Measurements from ENCODE around the gene WDR59.
"Not testable (repeated sequence)": the region's sequence is repeated elsewhere in the genome, so short reads cannot be mapped to it uniquely, and the experiment has no call there.

WDR59 gene

DNA sequence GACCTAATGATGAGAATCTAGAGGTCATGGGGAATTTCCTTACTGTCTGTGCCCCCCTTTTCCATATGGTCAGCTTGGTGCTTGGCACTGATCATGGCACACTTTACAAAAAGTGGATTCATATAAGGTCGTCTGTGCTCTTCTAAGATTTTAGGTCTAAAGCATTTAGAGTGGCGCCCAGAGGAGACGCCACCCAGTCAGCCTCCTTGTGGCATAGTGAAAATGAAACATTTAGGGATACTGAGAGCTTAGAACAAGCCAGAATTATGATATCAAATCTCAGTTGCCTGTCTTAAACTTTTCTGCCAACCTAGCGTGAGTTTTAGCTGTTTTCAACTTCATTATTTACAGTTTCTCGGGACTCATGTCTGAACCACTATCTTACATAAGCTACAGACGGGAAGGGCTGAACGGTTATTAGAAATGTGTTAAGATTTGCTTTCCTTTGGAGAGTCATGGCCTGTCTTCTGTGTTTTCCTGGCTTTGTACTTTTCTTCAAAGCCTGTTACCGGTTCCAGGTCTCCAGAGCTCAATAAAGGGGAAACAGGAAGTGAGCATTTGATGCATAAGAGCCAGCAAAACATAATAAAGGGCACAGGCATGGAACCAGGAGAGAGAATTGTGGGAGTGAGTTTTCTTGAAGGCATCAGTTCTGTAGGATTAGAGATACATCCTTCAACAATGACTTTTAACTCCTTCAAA is 27.6 kb upstream of the WDR59 start:
- DNase-seq, result peak in 1 of 2 experiments; percentile 17

- peak; percentile 64 to 69 for DNase-seq
Measured at GRCh38 chr16:75011634-75012307, 26.8 kb upstream of the WDR59 start.

DNA sequence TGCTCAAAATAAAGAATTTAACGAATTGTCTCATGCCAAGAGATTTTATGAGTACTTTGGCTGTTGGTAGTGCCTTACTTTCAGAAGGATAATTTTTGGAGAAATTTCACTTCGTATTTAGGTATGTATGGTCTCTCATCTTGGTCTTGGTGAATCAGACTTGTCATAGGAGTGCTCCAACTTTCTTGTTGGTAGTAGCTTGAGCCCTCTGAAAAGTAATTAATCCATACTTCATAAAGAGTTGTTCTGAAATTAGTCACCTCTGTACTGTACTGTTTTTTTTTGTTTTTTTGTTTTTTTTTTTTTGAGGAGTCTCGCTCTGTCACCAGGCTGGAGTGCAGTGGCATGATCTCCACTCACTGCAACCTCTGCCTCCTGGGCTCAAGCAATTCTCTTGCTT is 25.5 kb upstream of the WDR59 start:
- no peak for DNase-seq

- no peak for DNase-seq
Measured at GRCh38 chr16:75007443-75007842, 22.5 kb upstream of the WDR59 start.

DNA sequence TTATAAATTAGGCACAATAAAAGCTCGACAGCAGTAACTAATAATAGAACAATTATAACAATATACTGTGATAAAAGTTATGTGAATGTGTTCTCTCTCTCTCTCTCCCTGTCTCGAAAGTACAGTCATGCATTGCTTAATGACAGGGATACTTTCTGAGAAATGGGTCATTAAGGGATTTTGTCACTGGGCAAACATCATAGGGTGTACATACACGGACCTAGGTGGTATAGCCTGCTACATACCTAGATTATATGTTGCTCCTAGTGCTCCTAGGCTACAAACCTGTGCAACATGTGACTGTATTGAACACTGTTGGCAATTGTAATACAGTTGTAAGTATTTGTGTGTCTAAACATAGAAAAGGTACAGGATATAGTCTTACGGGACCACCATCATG is 20.8 kb upstream of the WDR59 start:
- no peak for DNase-seq

- no peak for DNase-seq
Measured at GRCh38 chr16:75004460-75004859, 19.5 kb upstream of the WDR59 start.

- DNase-seq, result no peak
Measured at GRCh38 chr16:75003931-75004330, 19.0 kb upstream of the WDR59 start.

DNA sequence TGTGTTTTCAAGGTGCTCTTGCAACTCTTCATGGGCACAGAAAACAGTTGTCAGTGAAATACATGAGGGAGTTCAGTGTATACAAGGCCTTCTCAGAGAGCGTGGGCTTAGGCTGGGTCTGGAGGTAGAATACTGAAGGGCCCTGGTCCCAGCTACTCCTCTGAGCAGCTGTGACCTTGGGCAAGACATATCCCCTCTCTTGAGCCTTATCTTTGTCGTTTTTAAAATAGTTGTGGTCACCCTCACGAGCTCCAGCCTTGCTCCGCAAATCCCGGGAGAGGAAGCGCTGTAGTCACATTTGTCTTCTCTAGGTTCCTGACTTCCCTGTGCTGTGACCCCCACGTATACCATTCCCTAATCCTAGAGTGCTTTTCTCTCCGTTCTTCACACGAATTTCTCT is 17.6 kb upstream of the WDR59 start:
- no peak for DNase-seq

GRCh38 chr16:75000481-75001081 is 15.7 kb upstream of the WDR59 start:
- DNase-seq, result peak in 1 of 2 experiments; percentile 33

DNA sequence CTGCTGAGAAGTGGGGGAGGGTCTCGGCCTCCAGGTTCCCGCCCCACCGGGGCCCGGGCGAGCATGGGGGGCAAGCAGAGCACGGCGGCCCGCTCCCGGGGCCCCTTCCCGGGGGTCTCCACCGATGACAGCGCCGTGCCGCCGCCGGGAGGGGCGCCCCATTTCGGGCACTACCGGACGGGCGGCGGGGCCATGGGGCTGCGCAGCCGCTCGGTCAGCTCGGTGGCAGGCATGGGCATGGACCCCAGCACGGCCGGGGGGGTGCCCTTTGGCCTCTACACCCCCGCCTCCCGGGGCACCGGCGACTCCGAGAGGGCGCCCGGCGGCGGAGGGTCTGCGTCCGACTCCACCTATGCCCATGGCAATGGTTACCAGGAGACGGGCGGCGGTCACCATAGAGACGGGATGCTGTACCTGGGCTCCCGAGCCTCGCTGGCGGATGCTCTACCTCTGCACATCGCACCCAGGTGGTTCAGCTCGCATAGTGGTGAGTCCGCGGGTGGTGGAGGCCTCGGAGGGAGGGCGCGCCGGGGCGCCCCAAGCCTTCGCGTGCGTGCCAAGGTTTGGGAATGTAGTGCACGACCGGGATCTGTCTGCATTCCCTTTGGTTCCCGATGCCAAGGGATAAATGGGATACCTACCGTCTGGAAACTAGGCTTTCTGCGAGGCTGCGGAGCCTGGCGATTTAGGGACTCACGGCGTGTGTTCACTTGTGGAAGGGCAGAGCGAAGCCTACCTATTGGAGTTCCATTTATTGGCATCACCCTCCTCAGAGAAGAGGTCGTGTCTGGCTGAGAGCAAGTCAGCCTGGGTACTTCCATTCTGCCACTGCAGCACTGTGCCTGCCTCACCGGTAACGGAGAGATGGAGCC is 14.9 kb upstream of the WDR59 start:
- peak; percentile 70 to 73 for DNase-seq

DNA sequence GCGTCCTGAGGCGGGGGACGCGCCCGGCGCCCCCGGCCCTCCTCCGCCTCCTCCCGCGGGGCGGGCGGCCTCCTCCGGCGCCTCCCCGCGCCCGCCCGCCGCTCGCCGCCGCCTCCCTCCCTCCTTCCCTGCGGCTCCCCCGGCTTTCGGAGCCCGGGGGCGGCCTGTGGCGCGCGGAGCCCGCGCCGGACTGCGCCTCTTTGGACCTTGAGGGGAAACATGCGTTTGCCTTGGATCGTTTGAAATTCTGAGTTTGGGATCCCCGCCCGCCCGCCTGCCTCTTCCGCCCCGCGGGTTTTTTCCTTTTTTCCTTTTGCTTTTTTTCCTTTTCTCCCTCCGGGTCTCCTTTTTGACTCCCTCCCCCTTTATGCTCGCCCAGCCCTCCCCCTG is 14.3 kb upstream of the WDR59 start:
- DNase-seq, result peak in 1 of 2 experiments; percentile 39

DNA sequence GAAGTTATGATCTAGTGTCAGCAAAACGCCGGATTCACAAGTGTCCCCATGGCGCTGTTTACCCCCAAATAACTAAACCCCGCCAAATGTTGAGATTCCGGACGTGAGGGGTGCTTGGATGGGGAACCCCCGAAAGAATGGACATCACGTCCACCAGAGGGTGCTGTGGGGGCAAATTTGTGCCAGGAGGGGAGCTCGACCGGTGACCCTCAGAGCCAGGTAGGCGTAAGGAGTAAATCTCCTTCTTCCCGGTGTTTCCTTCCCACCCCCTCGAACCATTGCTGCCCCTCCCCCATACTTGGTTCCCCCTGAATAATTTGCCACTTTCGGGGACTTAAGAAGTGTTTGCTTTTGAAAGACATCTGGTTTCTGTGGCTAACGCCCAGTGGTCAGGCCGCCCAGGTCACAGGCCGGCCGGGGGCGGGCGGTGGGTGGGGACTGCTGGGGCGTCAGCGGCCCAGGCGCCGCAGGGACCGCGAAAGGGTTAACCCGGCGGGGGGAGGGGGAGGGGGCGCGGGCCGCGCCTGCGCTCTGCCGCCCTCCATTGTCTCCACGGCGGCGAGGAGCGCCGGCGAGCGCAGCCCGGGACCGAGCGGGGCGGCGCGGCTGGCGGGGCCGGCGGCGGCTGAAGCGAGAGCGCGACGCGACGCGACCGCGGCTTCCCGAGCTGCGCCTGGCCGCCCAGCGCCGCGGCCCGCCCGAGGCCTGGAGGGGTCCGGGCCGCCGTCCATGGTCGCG is 13.7 kb upstream of the WDR59 start, which contains the start of gene ZNRF1:
TSS of gene ZNRF1 (plus strand) at position 544 of the 738 bp plus-strand sequence. CDS start 648 bp downstream, outside the sequence.
- peak; percentile 89 to 92 for DNase-seq

- no peak for DNase-seq
Measured at GRCh38 chr16:74997042-74997491, 12.1 kb upstream of the WDR59 start.

- no peak for DNase-seq
Measured at GRCh38 chr16:74995986-74996385, 11.1 kb upstream of the WDR59 start.

GRCh38 chr16:74991593-74992403 is 6.9 kb upstream of the WDR59 start:
- DNase-seq, result no peak

GRCh38 chr16:74991268-74991592 is 6.3 kb upstream of the WDR59 start:
- DNase-seq, result no peak

DNA sequence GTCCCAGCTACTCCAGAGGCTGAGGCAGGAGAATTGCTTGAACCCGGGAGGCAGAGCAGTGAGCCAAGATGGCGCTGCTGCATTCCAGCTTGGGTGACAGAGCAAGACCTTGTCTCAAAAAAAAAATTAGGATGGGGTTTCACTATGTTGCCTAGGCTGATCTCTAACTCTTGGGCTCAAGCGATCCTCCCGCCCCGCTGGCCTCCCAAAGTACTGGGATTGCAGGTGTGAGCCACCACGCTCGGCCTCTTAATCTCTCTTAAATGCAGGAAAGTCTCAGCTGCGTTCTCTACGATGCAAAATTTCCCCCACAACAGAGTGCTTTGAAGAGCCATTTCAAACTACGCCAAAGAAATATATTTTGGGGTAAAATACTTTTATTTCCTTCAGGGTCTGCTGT is 5.9 kb upstream of the WDR59 start:
- no peak for DNase-seq

- DNase-seq, result not testable (repeated sequence)
Measured at GRCh38 chr16:74989864-74990263, 4.9 kb upstream of the WDR59 start.

DNA sequence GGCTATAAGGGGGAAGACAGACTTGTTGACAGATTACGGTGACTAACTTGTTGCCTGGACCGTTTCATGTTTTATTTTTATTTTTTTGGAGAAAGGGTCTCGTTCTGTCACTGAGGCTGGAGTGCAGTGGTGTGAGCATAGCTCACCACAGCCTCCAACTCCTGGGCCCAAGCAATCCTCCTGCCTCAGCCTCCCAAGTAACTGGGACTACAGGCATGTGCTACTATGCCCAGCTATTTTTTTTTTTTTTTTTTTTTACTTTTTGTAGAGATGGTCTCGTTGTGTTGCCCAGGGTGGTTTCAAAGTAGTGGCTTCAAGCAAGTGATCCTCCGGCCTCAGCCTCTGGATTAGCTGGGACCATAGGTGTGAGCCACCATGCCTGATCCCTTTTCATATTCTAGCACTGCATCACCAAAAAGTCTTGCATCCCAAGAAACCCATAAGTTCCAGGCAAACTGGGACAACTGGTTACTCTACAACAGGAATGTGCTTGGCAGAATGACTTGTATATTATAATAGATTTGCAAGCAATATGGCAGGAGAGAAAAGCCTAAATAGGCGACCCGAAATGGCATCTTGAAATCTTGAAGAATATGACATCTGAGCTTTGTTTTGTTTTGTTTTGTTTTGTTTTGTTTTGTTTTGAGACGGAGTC is 2.2 kb upstream of the WDR59 start:
- no peak for DNase-seq

DNA sequence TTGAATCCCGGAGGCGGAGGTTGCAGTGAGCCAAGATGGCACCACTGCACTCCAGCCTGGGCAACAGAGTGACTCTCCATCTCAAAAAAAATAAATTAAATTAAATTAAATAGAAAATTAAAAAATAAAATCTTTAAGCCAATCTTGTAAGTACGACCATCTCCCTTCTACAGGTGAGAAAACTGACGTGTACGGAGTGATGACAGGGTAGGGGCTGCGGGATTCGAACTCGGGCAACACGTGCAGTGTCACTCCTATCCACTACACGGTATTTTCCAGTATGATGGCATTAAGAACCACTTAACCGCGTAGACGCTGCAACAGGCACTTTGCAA is 762 bp downstream of the WDR59 start:
- DNase-seq, result no peak

DNA sequence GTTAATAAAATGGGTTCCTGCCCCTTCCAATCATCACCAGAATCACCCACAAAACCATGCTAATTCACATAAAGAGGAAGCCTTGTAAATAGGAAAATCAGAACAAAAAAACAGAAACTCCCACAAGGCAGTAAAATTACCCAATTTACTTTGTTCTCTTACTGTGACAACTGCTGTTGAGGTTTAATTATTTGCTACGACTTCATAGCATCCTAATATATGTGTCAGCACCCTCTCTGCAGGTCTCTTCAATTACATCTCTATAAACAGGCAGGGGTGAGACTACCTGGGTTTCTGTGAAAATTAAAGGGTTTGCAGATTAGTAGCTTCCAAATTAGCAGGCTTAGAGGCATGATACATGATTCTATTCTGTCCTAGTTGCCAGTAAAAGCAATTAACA is 2.7 kb downstream of the WDR59 start:
- DNase-seq, result no peak

Data from activated T-cell treated with anti-CD3 and anti-CD28 coated beads, Interleukin-2, amount 50 U/mL, for 48 hours (primary cell).